Right atrium auricular region (tissue), 2 donors: Measurements from ENCODE around the gene OPTC. TPM values are rescaled to one million over a fixed set of nuclear protein-coding genes. Genes with fewer than 3 reads are reported as not detected.
A peak's percentile ranks its signal among the peaks of the same experiment; 100 is the strongest.

Experiments
- DNase-seq: peaks from one replicate; pipeline ENCODE4 v3.0.0-alpha.2; 2019; ENCODE audit warnings: low spot score
- H3K27ac ChIP-seq, 2 donors: fragments of 200-600 bp; sonication (generic); 1 replicate in 1 of 2; 2 replicates in 1 of 2; pipeline ENCODE4 v1.5.1; 2016 to 2019
- H3K27me3 ChIP-seq, 2 donors: fragments of 200-600 bp; sonication (generic); one replicate each; pipeline versions ENCODE4 v1.5.1 to v1.6.0; 2017 to 2019
- H3K36me3 ChIP-seq: fragments of 200-600 bp; sonication (generic); one replicate; pipeline ENCODE4 v1.5.1; 2016
- H3K4me1 ChIP-seq, 2 donors: fragments of 200-600 bp; sonication (generic); one replicate each; pipeline versions ENCODE4 v1.5.1 to v1.6.0; 2017 to 2019
- H3K4me3 ChIP-seq, 2 donors: fragments of 200-600 bp; sonication (generic); 1 replicate in 1 of 2; 2 replicates in 1 of 2; pipeline ENCODE4 v1.5.1; 2017 to 2019; ENCODE audit warnings: mild to moderate bottlenecking in 1 of 2, moderate library complexity in 1 of 2
- H3K9me3 ChIP-seq, 2 donors: fragments of 200-600 bp; sonication (generic); one replicate each; pipeline ENCODE4 v1.5.1; 2019
- CTCF ChIP-seq, 2 donors: fragments of 200-600 bp; sonication (generic); IDR thresholded peaks; one replicate each; pipeline ENCODE4 v1.5.1; 2019; ENCODE audit warnings: antibody characterized with exemption in 2 of 2
- total RNA-seq, 2 donors: library from RNA; depleted of rRNA; stranded (reverse); fragments of >200 nt; gene quantifications; one replicate each; pipeline ENCODE4 v1.1.0, GENCODE V29; 2016

The OPTC gene
- total RNA-seq, 2 donors from 2014 or later = not detected

GRCh38 chr1:203519896-203520295 is 25.9 kb downstream of the OPTC start:
- DNase-seq = no peak
- H3K27me3 ChIP-seq = no peaks in the 10 kb centered on the region
- no peaks in the 10 kb centered on the region for H3K36me3 ChIP-seq
- TF ChIP-seq CTCF (IDR thresholded peaks at IDR 0.05) = no peak
- H3K27ac ChIP-seq = no peak overlapping the region
- H3K9me3 ChIP-seq = no peaks in the 10 kb centered on the region
- H3K4me3 ChIP-seq = no peak overlapping the region
- peaks cover 0 to 40% of the 10 kb centered on the region in 2 donors for H3K4me1 ChIP-seq

- no peak overlapping the region for H3K27ac ChIP-seq
Measured at GRCh38 chr1:203520315-203520714, 26.4 kb downstream of the OPTC start.

GRCh38 chr1:203521074-203521794 is 27.3 kb downstream of the OPTC start:
- Histone ChIP-seq H3K4me3 (no peak overlapping the region), H3K9me3 (no peaks in the 10 kb centered on the region), H3K4me1 (peaks cover 0 to 50% of the 10 kb centered on the region in 2 donors), H3K27ac (peak overlapping the region; percentile 17 to 46), H3K27me3 (no peaks in the 10 kb centered on the region), H3K36me3 (no peaks in the 10 kb centered on the region)
- DNase-seq = no peak
- TF ChIP-seq CTCF (IDR thresholded peaks at IDR 0.05) = no peak

More at GRCh38 chr1:203520315-203520714, 26.4 kb downstream of the OPTC start:
- H3K36me3 ChIP-seq = no peaks in the 10 kb centered on the region
- H3K9me3 ChIP-seq = no peaks in the 10 kb centered on the region
- peaks cover 0 to 44% of the 10 kb centered on the region in 2 donors for H3K4me1 ChIP-seq
- no peaks in the 10 kb centered on the region for H3K27me3 ChIP-seq
- no peak overlapping the region for H3K4me3 ChIP-seq
- no peak for TF ChIP-seq CTCF (IDR thresholded peaks at IDR 0.05)
- DNase-seq = no peak

GRCh38 chr1:203521812-203522211 is 27.9 kb downstream of the OPTC start:
- no peaks in the 10 kb centered on the region for H3K27me3 ChIP-seq
- no peak for DNase-seq
- H3K4me3 ChIP-seq = no peak overlapping the region
- no peaks in the 10 kb centered on the region for H3K36me3 ChIP-seq
- H3K27ac ChIP-seq = peak overlapping the region; percentile 17 to 46
- no peak for TF ChIP-seq CTCF (IDR thresholded peaks at IDR 0.05)
- no peaks in the 10 kb centered on the region for H3K9me3 ChIP-seq
- peaks cover 0 to 50% of the 10 kb centered on the region in 2 donors for H3K4me1 ChIP-seq

- H3K9me3 ChIP-seq = no peaks in the 10 kb centered on the region
- DNase-seq = no peak
- no peak overlapping the region for H3K4me3 ChIP-seq
- H3K36me3 ChIP-seq = no peaks in the 10 kb centered on the region
- H3K27ac ChIP-seq = peak overlapping the region; percentile 17 to 46
- H3K27me3 ChIP-seq = no peaks in the 10 kb centered on the region
- H3K4me1 ChIP-seq = peaks cover 0 to 50% of the 10 kb centered on the region in 2 donors
- no peak for TF ChIP-seq CTCF (IDR thresholded peaks at IDR 0.05)
Measured at GRCh38 chr1:203522237-203522636, 28.3 kb downstream of the OPTC start.

- Histone ChIP-seq H3K9me3 (no peaks in the 10 kb centered on the region), H3K4me1 (peaks cover 0 to 52% of the 10 kb centered on the region in 2 donors), H3K27ac (peak overlapping the region in 1 of 2 donors; percentile 26), H3K36me3 (no peaks in the 10 kb centered on the region), H3K27me3 (no peaks in the 10 kb centered on the region), H3K4me3 (no peak overlapping the region)
- TF ChIP-seq CTCF (IDR thresholded peaks at IDR 0.05) = no peak
- DNase-seq = no peak
Measured at GRCh38 chr1:203523667-203524066, 29.7 kb downstream of the OPTC start.
